ENCODE measurements around the gene SNRNP35.
A peak's percentile ranks its signal among the peaks of the same experiment; 100 is the strongest.
"Not testable (repeated sequence)": the region's sequence is repeated elsewhere in the genome, so short reads cannot be mapped to it uniquely, and the experiment has no call there.

Gene SNRNP35

DNA sequence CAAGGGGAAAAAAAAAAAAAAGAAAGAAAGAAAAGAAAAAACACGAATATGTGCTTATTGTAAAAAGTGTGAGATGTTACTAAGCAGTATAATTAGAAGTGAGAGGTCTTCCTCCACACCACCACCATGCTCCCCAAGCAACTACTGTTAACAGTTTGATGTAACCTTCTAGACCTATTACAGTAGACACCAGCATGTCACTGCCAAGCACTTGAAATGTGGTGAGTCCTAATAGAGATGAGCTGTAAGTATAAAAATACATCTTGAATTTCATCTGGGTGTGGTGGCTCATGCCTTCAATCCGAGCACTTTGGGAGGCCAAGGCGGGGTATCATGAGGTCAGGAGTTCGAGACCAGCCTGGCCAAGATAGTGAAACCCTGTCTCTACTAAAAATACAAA lies 8.1 kb upstream of the SNRNP35 start:
- DNase-seq, result no peak

DNA sequence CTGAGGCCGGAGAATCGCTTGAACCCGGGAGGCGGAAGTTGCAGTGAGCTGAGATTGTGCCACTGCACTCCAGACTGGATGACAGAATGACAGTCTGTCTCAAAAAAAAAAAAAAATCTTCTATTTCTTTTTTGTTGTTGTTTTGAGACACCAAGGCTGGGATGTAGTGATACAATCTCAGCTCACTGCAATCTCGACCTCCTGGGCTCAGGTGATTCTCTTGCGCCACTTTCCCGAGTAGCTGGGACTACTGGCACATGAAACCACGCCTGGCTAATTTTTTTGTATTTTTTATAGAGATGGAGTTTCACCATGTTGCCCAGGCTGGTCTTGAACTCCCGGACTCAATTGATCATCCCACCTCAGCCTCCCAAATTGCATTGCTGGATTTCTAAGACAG lies 7.3 kb upstream of the SNRNP35 start:
- DNase-seq, result no peak

GRCh38 chr12:123452276-123452550 lies 5.7 kb upstream of the SNRNP35 start:
- DNase-seq, result not testable (repeated sequence)

DNA sequence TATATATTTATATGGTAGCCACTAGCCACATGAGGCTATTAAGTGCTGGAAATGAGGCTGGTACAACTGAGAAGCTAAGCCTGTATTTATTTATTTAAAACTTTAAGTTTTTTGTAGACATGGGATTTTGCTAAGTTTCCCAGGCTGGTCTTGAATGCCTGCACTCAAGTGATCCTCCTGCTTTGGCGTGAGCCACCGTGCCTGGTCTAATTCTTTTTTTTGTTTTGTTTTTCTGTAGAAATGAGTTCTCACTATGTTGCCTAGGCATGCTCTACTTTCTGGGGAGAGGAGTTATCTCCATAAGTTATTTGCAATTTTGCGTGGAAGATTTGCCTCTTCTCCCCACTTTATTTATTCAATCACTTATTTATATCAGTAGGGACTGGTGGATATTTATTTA lies 4.8 kb upstream of the SNRNP35 start:
- no peak for DNase-seq

DNA sequence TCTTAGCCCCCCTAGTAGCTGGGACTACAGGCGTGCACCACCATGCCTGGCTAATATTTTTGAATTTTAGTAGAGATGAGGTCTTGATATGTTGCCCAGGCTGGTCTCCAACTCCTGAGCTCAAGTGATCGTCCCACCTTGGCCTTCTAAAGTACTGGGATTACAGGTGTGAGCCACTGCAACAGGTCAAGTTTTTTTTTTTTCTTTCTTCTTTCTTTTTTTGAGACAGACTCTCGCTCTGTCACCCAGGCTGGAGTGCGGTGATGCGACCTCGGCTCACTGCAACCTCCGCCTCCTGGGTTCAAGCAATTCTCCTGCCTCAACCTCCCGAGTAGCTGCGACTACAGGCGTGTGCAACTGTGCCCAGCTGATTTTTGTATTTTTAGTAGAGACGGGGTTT lies 5.2 kb downstream of the SNRNP35 start:
- not testable (repeated sequence) for DNase-seq

DNA sequence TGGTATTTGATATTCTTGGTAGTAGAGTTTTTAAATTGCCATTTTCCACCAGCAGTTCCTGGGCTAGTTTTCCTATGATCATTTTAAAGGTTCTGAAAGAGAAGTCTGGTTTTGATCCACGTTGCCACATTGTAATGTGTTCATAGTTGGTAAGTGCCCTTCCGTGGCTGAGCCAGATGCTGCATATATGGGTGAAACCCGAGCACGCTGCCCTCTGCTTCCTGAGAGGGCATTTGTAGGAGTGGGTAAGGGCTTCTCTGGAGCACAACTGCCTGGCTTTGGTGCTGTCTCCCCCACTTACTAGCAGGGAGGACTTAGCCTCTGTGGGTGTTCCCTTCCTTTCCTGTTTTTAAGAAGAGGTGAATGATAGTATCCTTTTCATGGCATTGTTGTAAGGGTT lies 7.1 kb downstream of the SNRNP35 start:
- DNase-seq, result no peak

- DNase-seq, result peak; percentile 60
Observed at GRCh38 chr12:123468786-123469185, 10.8 kb downstream of the SNRNP35 start.

DNA sequence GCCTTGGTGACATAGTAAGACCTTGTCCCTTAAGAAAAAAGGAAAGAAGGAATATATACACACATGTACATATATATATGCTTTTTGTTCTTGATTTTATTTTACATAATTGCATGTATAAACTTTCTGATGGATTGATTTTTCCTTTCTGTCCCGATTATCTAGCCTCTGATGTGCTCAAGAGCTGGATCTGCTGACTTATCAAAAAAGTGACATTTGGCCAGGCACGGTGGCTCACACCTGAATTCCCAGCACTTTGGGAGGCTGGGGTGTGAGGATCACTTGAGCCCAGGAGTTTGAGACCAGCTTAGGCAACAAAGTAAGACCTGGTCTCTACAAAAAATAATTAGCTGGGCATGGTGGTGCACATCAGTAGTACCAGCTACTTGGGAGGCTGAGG lies 12.0 kb downstream of the SNRNP35 start:
- DNase-seq, result no peak

DNA sequence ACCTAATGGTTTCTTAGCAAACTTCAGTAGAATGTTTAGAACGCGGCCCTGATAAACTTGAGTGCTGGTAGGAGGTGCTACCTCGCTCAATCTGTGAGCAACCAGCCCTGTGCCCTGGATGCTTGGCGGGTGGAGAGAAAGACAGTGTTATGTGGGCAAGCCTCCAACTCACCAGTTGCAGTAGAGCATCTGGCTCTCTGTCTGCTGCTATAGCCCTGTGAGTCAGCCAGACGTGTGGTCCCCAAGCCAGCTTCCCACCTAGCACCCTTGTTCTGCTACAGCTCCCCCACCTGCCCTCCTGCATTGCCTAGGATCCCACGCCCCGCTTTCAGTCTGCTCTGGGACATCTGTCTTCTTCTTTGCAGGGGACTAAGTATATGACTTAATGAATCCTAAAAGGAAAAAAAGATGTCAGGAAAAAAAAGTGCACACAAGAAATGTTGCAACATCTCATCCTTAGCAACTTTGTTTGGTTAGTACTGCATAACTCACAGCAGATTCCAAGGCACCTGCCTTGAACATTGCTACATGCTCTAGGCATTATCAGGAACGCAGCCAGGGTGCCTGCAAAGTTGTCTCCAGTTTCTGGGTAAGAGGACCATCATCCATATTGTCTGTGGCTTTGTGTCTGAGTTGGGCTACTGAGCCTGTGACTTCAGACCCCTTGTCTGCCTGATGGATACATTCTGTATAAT lies 13.6 kb downstream of the SNRNP35 start:
- DNase-seq, result no peak

- no peak for DNase-seq
Observed at GRCh38 chr12:123472438-123472849, 14.5 kb downstream of the SNRNP35 start.

GRCh38 chr12:123474485-123475245 lies 16.7 kb downstream of the SNRNP35 start:
- no peak for DNase-seq

GRCh38 chr12:123475246-123475703 lies 17.3 kb downstream of the SNRNP35 start:
- DNase-seq, result no peak

DNA sequence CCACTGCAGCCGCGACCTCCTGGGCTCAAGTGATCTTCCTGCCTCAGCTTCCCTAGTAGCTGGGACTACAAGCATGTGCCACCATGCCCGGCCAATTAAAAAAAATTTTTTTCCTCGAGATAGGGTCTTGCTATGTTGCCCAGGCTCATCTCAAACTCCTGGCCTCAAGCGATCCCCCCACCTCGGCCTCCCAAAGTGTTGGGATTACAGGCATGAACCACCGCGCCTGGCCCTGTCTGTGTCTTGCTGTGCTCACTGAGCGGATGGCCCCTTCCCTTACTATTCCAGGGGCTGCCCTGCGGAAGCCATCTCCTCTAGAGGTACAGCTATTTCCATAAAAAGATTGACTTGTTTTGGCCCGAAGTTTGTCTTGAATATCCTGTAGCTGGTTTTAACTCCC lies 20.1 kb downstream of the SNRNP35 start:
- no peak for DNase-seq

GRCh38 chr12:123478762-123479161 lies 20.8 kb downstream of the SNRNP35 start:
- no peak for DNase-seq

DNA sequence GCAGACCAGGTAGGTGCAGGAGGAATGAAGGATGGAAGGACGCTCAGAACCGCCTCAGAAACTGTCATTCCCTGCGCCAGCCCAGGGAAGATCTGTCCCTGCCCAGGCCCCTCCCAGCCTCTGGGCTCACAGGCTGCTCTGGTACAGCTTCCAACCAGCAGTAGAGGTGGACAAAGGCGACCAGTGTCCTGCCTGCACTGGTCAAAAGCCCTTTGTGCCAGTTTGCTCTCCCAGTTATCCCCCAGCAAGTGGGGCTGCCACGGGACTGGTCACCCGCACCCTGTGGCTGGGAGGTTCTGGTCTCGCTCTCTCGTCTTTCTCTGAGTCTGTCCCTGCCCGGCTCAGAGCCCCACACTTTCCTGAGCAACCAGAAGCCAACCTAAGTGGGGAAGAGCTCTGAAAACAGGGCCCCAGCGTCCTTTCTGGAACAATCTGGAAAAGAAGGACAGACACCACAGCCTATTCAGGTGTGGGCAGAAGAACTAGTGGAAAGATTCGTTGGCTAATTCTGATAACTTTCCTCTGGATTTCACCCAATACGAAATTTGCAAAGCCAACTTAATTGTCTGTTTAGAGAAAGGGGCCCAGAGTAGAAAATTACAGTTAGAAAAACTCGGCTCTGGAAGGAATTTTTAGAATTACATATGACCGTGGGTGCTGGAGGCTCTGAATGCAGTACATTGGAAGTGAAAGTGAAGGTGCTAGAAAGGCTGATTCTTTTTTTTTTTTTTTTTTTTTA lies 21.7 kb downstream of the SNRNP35 start:
- DNase-seq, result no peak

DNA sequence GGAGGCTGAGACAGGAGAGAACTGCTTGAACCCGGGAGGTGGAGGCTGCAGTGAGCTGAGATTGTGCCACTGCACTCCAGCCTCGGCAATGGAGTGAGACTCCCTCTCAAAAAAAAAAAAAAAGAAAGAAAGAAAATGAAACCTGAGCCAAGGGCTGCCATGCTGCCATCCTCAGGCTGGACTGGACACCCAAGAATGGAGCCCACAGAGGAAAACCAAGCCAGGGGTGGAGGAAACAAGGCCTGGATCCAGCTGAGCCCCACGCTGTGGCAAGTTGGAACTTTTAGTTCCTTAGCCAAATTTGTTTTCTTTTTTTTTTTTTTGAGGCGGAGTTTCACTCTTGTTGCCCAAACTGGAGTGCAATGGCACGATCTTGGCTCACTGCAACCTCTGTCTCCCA lies 23.3 kb downstream of the SNRNP35 start:
- not testable (repeated sequence) for DNase-seq

GRCh38 chr12:123482876-123483275 lies 24.9 kb downstream of the SNRNP35 start:
- DNase-seq, result no peak

DNA sequence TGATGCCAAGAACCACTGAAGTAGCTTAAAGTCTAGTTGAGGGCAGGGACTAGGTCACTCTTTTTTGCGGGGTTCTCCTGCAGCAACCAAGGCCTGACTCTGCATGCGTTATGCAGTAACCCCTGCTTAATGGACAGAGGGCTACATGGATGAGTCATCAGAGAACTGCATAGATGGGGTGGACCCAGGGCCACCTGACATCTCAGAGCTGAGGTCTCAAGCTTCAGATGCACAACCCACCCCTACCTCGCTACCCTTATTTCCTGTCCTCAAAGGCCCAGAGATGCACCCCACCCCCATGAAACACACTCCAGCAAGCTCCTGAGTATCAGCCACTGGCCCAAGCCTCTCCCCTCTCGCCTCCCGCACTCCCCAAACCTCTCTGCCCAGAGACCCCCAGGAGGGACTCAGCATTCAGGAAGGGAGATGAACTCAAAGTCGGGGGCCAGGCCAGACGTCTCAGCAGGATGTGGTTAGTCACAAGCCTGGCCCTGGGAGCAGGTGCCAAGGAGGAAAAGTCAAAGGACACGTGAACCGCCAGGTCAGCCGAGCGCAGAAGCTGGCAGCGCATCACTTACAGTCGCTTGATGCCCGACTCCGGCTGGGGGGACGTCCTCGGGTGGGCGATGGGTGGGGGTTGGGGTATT lies 25.8 kb downstream of the SNRNP35 start:
- no peak for DNase-seq

GRCh38 chr12:123485756-123486155 lies 27.8 kb downstream of the SNRNP35 start:
- no peak for DNase-seq

DNA sequence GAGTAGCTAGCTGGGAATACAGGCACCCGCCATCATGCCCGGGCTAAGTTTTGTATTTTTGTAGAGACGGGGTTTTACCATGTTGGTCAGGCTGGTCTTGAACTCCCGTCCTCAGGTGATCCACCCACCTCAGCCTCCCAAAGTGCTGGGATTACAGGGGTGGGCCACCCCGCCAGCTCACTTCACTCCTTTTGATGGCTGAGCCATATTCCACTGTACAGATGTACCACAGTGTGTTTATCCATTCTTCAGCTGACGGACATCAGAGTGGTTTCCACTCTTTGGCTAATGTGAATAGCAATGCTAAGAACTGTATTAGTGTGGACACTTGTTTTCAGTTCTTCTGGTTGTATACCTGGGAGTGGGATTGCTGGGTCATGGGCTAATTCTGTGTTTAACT lies 29.5 kb downstream of the SNRNP35 start:
- DNase-seq, result no peak

- DNase-seq, result no peak
Observed at GRCh38 chr12:123488539-123489230, 30.7 kb downstream of the SNRNP35 start.

DNA sequence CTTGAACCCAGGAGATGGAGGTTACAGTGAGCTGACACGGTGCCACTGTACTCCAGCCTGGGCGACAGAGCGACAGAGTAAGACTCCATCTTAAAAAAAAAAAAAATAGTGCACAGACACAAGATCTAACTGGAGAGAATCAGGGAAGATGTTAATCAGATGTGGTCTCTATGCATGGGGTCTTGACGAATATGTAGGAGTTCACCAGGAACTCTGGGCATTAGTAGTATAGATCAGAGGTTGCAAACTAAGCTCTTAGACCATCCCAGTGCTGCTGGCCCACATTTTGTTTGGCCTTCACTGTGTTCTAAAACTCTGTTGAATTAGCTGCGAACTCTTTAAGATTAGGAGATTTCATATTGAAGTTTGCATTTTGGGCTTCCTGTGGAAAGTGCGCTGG lies 31.6 kb downstream of the SNRNP35 start:
- no peak for DNase-seq

DNA sequence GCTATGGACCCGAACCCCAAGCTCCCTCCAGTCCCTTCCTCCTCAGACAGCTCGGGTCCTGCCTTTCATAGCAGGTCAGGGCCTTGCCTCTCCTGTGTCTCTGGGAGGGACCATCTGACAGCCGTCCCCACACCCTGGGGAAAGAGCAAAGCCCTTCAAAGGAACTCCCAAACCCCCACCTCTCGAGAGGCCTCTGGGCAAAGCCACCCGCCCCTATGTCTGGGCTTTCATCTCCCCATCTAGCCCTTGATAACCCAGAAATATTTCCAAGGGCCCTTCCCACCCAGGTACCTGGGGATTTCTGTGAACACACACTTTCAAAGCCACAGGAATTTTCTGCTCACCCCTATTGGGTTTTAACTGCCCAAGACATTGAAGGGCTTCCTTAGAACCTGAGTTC lies 32.1 kb downstream of the SNRNP35 start:
- DNase-seq, result no peak
